WTC11 (cell line): ENCODE measurements around the gene LIMK1. TPM values are rescaled to one million over a fixed set of nuclear protein-coding genes. Genes with fewer than 3 reads are reported as not detected.

ENCODE experiments used
- ATAC-seq: fragments of 200-7000 bp; cut with Tn5 transposase; 2 replicates; pipeline ENCODE4 v1.10.0; 2021; ENCODE audit warnings: mild to moderate bottlenecking, moderate library complexity
- CTCF ChIA-PET: fragments of 300-600 bp; sonication (Branson Sonifier 250); formaldehyde crosslinking; loops from one replicate; lab custom pipeline; 2021; ENCODE audit warnings: antibody characterized with exemption; lab: Charles Lee
- POLR2A ChIA-PET: fragments of 350-600 bp; sonication (Branson Sonifier 250); formaldehyde crosslinking; loops from one replicate; lab custom pipeline; 2021; ENCODE audit warnings: antibody characterized with exemption; lab: Charles Lee
- DNase-seq: peaks from one replicate; pipeline ENCODE4 v3.0.0; 2021; ENCODE audit warnings: low spot score
- H3K27ac Mint-ChIP-seq: 2 replicates; pipeline ENCODE4 v1.8.0; 2021; ENCODE audit warnings: mixed read lengths
- H3K27me3 Mint-ChIP-seq: 2 replicates; pipeline ENCODE4 v1.8.0; 2021; ENCODE audit warnings: low read depth, mild to moderate bottlenecking, moderate library complexity, mixed read lengths
- H3K36me3 Mint-ChIP-seq: 2 replicates; pipeline ENCODE4 v1.8.0; 2021; ENCODE audit warnings: mixed read lengths
- H3K4me1 Mint-ChIP-seq: 2 replicates; pipeline ENCODE4 v1.8.0; 2022; ENCODE audit warnings: mixed read lengths
- H3K4me3 Mint-ChIP-seq: 2 replicates; pipeline ENCODE4 v1.8.0; 2021; ENCODE audit warnings: mild to moderate bottlenecking, moderate library complexity, mixed read lengths
- H3K9me3 Mint-ChIP-seq: 2 replicates; pipeline ENCODE4 v1.8.0; 2021; ENCODE audit warnings: mixed read lengths
- CREM ChIP-seq: sonication (generic); formaldehyde crosslinking; IDR thresholded peaks from 2 replicates; pipeline ENCODE4 v1.8.1; 2022; ENCODE audit warnings: mild to moderate bottlenecking, missing genetic modification reagents, moderate library complexity
- EMX1 ChIP-seq: fragments of 250-450 bp; sonication (Bioruptor Pico); IDR thresholded peaks from 2 replicates; pipeline ENCODE4 v1.8.0; 2021; ENCODE audit warnings: mild to moderate bottlenecking
- FOXJ3 ChIP-seq: sonication (generic); formaldehyde crosslinking; IDR thresholded peaks from 2 replicates; pipeline ENCODE4 v1.9.0; 2021; ENCODE audit warnings: missing genetic modification reagents, mild to moderate bottlenecking, borderline replicate concordance
- GTF2I ChIP-seq: fragments of 250-450 bp; sonication (Bioruptor Pico); conservative IDR thresholded peaks from 2 replicates; pipeline ENCODE4 v1.4.0; 2021; ENCODE audit warnings: mild to moderate bottlenecking
- SMAD4 ChIP-seq: sonication (generic); formaldehyde crosslinking; IDR thresholded peaks from 2 replicates; pipeline ENCODE4 v1.8.0; 2022; ENCODE audit warnings: mild to moderate bottlenecking, missing genetic modification reagents
- SOX15 ChIP-seq: fragments of 250-450 bp; sonication (Bioruptor Pico); IDR thresholded peaks from 2 replicates; pipeline ENCODE4 v1.9.0; 2021; ENCODE audit warnings: mild to moderate bottlenecking
- SP1 ChIP-seq: sonication (generic); formaldehyde crosslinking; conservative IDR thresholded peaks from 2 replicates; pipeline ENCODE4 v1.8.1; 2022; ENCODE audit warnings: missing genetic modification reagents
- TCF7 ChIP-seq: sonication (generic); formaldehyde crosslinking; IDR thresholded peaks from 2 replicates; pipeline ENCODE4 v1.8.0; 2022; ENCODE audit warnings: mild to moderate bottlenecking, low read depth, missing genetic modification reagents, moderate library complexity
- TEAD1 ChIP-seq: sonication (generic); formaldehyde crosslinking; IDR thresholded peaks from 2 replicates; pipeline ENCODE4 v1.8.0; 2022; ENCODE audit warnings: mild to moderate bottlenecking, missing genetic modification reagents
- TEAD4 ChIP-seq: sonication (generic); formaldehyde crosslinking; IDR thresholded peaks from 2 replicates; pipeline ENCODE4 v1.8.0; 2022; ENCODE audit warnings: mild to moderate bottlenecking, missing genetic modification reagents
- ZNF121 ChIP-seq: sonication (generic); formaldehyde crosslinking; IDR thresholded peaks from 2 replicates; pipeline ENCODE4 v1.8.0; 2023; ENCODE audit warnings: missing genetic modification reagents
- ZNF317 ChIP-seq: sonication (generic); formaldehyde crosslinking; IDR thresholded peaks from 2 replicates; pipeline ENCODE4 v1.8.1; 2023; ENCODE audit warnings: low read depth, mild to moderate bottlenecking, moderate library complexity, missing genetic modification reagents, borderline replicate concordance
- ZNF396 ChIP-seq: fragments of 250-450 bp; sonication (Bioruptor Pico); IDR thresholded peaks from 2 replicates; pipeline ENCODE4 v1.8.0; 2021; ENCODE audit warnings: mild to moderate bottlenecking, moderate library complexity, borderline replicate concordance
- ZNF671 ChIP-seq: fragments of 250-450 bp; sonication (Bioruptor Pico); IDR thresholded peaks from 2 replicates; pipeline ENCODE4 v1.8.0; 2021; ENCODE audit warnings: mild to moderate bottlenecking
- total RNA-seq: library from RNA; stranded (reverse); gene quantifications from 3 replicates; pipeline ENCODE4 v1.2.3, GENCODE V29; 2021
- TF ChIP-seq, protein P1 (sequence below): sonication (generic); formaldehyde crosslinking; IDR thresholded peaks from 2 replicates; pipeline ENCODE4 v1.8.1; 2022; ENCODE audit warnings: low read depth, missing genetic modification reagents, borderline replicate concordance
- TF ChIP-seq, protein P2 (sequence below): fragments of 250-450 bp; sonication (Bioruptor Pico); conservative IDR thresholded peaks from 2 replicates; pipeline ENCODE4 v1.9.0; 2021; ENCODE audit warnings: mild to moderate bottlenecking
- TF ChIP-seq, protein P3 (sequence below): sonication (generic); formaldehyde crosslinking; IDR thresholded peaks from 2 replicates; pipeline ENCODE4 v1.8.1; 2022; ENCODE audit warnings: mild to moderate bottlenecking, missing genetic modification reagents, moderate library complexity, borderline replicate concordance
- TF ChIP-seq, protein P4 (sequence below): sonication (generic); formaldehyde crosslinking; IDR thresholded peaks from 2 replicates; pipeline ENCODE4 v1.8.0; 2023; ENCODE audit warnings: mild to moderate bottlenecking, missing genetic modification reagents
- TF ChIP-seq, protein P5 (sequence below): fragments of 250-450 bp; sonication (Bioruptor Pico); IDR thresholded peaks from 2 replicates; pipeline ENCODE4 v1.9.0; 2021; ENCODE audit warnings: mild to moderate bottlenecking
- TF ChIP-seq, protein P6 (sequence below): sonication (generic); formaldehyde crosslinking; IDR thresholded peaks from 2 replicates; pipeline ENCODE4 v1.8.0; 2023; ENCODE audit warnings: missing genetic modification reagents

Gene LIMK1
- total RNA-seq, 1 experiment from 2014 or later: 85.4 TPM

DNA sequence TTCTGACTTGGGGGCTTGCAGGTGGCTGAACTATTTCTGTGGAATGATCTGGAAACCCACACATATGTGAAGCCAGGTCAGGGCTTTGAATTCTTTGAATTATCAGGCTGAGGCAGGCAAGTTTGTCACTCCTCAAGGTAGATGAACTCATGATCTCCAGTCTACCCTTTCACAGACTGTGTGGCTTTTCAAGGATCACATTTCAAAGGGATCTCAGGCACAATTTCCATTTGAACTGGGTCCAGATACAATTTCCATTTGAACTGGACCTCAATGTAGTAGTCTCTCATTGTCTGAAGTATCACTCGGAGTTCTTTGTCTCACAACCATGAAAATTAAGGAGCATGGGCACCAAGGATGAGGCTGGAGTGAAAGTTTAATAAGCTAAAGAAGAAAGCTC lies 64.9 kb downstream of the LIMK1 start (continued):
- TF ChIP-seq, protein P1, sequence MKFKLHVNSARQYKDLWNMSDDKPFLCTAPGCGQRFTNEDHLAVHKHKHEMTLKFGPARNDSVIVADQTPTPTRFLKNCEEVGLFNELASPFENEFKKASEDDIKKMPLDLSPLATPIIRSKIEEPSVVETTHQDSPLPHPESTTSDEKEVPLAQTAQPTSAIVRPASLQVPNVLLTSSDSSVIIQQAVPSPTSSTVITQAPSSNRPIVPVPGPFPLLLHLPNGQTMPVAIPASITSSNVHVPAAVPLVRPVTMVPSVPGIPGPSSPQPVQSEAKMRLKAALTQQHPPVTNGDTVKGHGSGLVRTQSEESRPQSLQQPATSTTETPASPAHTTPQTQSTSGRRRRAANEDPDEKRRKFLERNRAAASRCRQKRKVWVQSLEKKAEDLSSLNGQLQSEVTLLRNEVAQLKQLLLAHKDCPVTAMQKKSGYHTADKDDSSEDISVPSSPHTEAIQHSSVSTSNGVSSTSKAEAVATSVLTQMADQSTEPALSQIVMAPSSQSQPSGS (CRISPR knock-in tag): no peak
- TF ChIP-seq TEAD4 (CRISPR knock-in tag): no peak

DNA sequence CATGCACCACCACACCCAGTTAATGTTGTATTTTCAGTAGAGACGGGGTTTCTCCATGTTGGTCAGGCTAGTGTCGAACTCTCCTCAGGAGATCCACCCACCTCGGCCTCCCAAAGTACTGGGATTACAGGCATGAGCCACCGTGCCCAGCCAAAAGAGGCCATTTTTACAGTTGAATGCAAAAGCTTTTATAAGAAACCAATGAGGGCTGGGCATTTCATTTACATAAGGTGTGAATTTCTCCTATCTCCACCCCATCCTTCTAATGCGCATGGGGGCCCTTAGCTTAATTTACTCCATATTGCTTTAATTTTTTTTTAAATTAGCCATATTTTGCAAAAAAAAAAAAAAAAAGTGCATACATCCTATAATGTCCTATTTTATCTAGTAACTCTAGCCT lies 65.5 kb downstream of the LIMK1 start:
- no peak for TF ChIP-seq TEAD1 (CRISPR knock-in tag)
- peaks cover 4% of the 10 kb centered on the region; the same call in 1 of the 2 replicates for H3K9me3 Mint-ChIP-seq
- peaks cover 4% of the 10 kb centered on the region for H3K36me3 Mint-ChIP-seq
- no peak for DNase-seq
- peaks cover 13% of the 10 kb centered on the region for H3K4me1 Mint-ChIP-seq
- ATAC-seq: no peak
- no peak overlapping the region for H3K4me3 Mint-ChIP-seq
- no peaks in the 10 kb centered on the region for H3K27me3 Mint-ChIP-seq
- no peak overlapping the region for H3K27ac Mint-ChIP-seq
- CTCF ChIA-PET: interaction anchor here (0.6 to 1.1 kb wide), 5 partner anchors 9 to 258 kb away, joined by 3 to 6 read pairs (median 4); no protein-coding TSS in a partner anchor
- POLR2A ChIA-PET: no interaction called here

DNA sequence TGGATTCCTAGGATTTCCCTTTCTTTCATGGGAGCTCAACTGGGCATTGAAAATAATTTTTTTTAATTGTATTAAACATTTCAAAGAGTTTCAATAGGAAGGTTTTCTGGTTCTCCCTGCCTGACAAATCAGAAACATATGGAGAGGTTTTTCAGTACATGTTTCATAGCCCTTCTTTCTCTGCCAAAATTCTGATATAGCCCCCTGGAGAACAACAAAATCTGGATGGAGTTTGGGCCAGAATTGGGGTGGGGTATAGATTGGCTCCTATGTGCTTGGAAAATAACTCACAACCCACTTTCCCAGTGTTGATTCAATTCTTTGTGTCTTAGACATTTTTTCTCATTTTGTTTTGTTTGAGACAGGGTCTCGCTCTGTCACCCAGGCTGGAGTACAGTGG lies 66.0 kb downstream of the LIMK1 start:
- TF ChIP-seq, protein P2, sequence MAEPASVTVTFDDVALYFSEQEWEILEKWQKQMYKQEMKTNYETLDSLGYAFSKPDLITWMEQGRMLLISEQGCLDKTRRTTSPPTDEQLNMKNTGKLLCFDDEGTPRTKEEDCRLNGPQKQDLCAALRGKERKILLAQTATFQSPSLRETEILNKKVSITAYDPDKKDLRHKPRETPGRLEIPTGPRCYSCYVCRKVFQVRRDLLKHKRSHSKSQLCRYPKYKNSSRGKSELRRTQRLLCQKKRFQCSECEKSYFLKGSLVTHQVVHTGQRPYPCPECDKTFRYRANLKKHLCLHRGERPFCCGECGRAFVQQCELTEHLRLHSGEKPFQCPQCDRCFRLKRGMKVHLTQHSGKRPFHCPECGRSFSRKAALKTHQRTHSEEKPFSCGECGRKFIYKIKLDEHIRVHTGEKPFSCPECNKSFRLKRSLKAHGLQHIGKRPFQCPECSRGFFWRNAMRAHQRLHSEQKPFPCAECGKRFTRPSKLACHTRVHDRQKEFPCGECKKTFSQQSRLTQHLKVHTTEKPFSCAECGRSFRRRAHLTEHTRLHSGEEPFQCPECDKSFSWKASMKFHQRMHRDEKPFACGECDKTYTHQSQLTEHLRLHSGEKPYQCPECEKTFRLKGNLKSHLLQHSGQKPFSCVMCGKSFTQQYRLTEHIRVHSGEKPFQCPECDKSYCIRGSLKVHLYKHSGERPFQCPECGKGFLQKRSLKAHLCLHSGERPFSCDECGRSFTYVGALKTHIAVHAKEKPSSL: no peak
- TF ChIP-seq GTF2I: no peak
- TF ChIP-seq, protein P3, sequence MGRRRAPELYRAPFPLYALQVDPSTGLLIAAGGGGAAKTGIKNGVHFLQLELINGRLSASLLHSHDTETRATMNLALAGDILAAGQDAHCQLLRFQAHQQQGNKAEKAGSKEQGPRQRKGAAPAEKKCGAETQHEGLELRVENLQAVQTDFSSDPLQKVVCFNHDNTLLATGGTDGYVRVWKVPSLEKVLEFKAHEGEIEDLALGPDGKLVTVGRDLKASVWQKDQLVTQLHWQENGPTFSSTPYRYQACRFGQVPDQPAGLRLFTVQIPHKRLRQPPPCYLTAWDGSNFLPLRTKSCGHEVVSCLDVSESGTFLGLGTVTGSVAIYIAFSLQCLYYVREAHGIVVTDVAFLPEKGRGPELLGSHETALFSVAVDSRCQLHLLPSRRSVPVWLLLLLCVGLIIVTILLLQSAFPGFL (CRISPR knock-in tag): no peak
- TF ChIP-seq ZNF121: no peak
- no peak for TF ChIP-seq ZNF671
- no peak for TF ChIP-seq CREM (CRISPR knock-in tag)
- TF ChIP-seq SP1: no peak
- no peak for TF ChIP-seq SMAD4 (CRISPR knock-in tag)
- no peak for TF ChIP-seq SOX15 (CRISPR knock-in tag)
- TF ChIP-seq, protein P1 (CRISPR knock-in tag): no peak
- no peak for TF ChIP-seq FOXJ3 (CRISPR knock-in tag)
- CTCF ChIA-PET: interaction anchor here (0.9 to 1.1 kb wide), 2 partner anchors 34 to 57 kb away, joined by 3 read pairs; no protein-coding TSS in a partner anchor
- Mint-ChIP-seq H3K27ac (no peak overlapping the region), H3K4me3 (no peak overlapping the region), H3K4me1 (peaks cover 12% of the 10 kb centered on the region), H3K9me3 (peaks cover 4% of the 10 kb centered on the region; the same call in 1 of the 2 replicates), H3K36me3 (peaks cover 4% of the 10 kb centered on the region), H3K27me3 (no peaks in the 10 kb centered on the region)
- DNase-seq (no peak), ATAC-seq (no peak)
- POLR2A ChIA-PET: no interaction called here

DNA sequence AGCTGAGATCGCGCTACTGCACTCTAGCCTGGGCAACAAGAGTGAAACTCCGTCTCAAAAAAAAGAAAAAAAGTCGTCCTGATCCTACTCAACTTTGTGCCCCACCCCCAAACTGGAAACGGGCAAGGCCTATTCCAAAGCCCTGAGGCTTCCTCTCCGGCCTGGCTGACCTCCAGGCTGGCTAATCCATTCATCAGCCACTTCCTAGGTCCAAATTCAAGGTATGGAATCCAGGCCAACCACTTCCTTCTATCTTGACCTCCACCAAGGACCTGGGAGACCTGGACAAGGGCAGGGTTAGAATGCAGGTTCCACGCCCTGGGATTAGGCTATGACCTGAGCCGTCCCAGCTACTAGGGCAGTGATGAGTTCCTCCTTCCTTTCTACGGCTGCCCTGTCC lies 70.1 kb downstream of the LIMK1 start:
- Mint-ChIP-seq H3K27me3 (no peaks in the 10 kb centered on the region), H3K36me3 (no peaks in the 10 kb centered on the region), H3K4me1 (no peaks in the 10 kb centered on the region), H3K27ac (no peak overlapping the region), H3K4me3 (no peak overlapping the region), H3K9me3 (peaks cover under 1% of the 10 kb centered on the region; the same call in 1 of the 2 replicates)
- DNase-seq (no peak), ATAC-seq (no peak)
- POLR2A ChIA-PET: interaction anchor here (0.6 to 1.0 kb wide), 2 partner anchors 15 to 22 kb away, joined by 3 to 4 read pairs; no protein-coding TSS in a partner anchor
- CTCF ChIA-PET: interaction anchor here (0.9 kb wide), 1 partner anchor 12 kb away, joined by 3 read pairs; no protein-coding TSS in a partner anchor
- TF ChIP-seq ZNF671 (no peak), ZNF396 (CRISPR knock-in tag) (no peak), TCF7 (no peak), EMX1 (CRISPR knock-in tag) (no peak), ZNF317 (CRISPR knock-in tag) (no peak)
- TF ChIP-seq, protein P4, sequence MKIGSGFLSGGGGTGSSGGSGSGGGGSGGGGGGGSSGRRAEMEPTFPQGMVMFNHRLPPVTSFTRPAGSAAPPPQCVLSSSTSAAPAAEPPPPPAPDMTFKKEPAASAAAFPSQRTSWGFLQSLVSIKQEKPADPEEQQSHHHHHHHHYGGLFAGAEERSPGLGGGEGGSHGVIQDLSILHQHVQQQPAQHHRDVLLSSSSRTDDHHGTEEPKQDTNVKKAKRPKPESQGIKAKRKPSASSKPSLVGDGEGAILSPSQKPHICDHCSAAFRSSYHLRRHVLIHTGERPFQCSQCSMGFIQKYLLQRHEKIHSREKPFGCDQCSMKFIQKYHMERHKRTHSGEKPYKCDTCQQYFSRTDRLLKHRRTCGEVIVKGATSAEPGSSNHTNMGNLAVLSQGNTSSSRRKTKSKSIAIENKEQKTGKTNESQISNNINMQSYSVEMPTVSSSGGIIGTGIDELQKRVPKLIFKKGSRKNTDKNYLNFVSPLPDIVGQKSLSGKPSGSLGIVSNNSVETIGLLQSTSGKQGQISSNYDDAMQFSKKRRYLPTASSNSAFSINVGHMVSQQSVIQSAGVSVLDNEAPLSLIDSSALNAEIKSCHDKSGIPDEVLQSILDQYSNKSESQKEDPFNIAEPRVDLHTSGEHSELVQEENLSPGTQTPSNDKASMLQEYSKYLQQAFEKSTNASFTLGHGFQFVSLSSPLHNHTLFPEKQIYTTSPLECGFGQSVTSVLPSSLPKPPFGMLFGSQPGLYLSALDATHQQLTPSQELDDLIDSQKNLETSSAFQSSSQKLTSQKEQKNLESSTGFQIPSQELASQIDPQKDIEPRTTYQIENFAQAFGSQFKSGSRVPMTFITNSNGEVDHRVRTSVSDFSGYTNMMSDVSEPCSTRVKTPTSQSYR: no peak
- TF ChIP-seq, protein P5, sequence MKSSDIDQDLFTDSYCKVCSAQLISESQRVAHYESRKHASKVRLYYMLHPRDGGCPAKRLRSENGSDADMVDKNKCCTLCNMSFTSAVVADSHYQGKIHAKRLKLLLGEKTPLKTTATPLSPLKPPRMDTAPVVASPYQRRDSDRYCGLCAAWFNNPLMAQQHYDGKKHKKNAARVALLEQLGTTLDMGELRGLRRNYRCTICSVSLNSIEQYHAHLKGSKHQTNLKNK (CRISPR knock-in tag): no peak
- TF ChIP-seq, protein P6, sequence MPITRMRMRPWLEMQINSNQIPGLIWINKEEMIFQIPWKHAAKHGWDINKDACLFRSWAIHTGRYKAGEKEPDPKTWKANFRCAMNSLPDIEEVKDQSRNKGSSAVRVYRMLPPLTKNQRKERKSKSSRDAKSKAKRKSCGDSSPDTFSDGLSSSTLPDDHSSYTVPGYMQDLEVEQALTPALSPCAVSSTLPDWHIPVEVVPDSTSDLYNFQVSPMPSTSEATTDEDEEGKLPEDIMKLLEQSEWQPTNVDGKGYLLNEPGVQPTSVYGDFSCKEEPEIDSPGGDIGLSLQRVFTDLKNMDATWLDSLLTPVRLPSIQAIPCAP: no peak
